D721Med (cell line): ENCODE measurements around the gene SPRTN.

Experiments used
- DNase-seq: peaks from one replicate; pipeline ENCODE4 v3.0.0; 2011; ENCODE audit warnings: low spot score; ENCODE audit not compliant: insufficient read length
- FAIRE-seq: peaks from 2 replicates; lab custom pipeline; 2011; peaks lifted over from hg19 to GRCh38; lab: Jason Lieb, UNC
- CTCF ChIP-seq: IDR thresholded peaks from 2 replicates; pipeline ENCODE4 v1.5.1; 2012; ENCODE audit warnings: mild to moderate bottlenecking, control low read depth; ENCODE audit not compliant: insufficient read depth; ENCODE audit errors: missing control alignments

The SPRTN gene

GRCh38 chr1:231351816-231352215 is 13.7 kb downstream of the SPRTN start:
- no peak for DNase-seq
- peak; percentile 86 for FAIRE-seq
- TF ChIP-seq CTCF = no peak

GRCh38 chr1:231353086-231353485 is 15.0 kb downstream of the SPRTN start:
- TF ChIP-seq CTCF = no peak
- FAIRE-seq (no peak), DNase-seq (no peak)

GRCh38 chr1:231354330-231355020 is 16.4 kb downstream of the SPRTN start:
- FAIRE-seq (peak; percentile 58), DNase-seq (no peak)
- TF ChIP-seq CTCF = no peak

GRCh38 chr1:231355171-231355570 is 17.1 kb downstream of the SPRTN start:
- FAIRE-seq (peak; percentile 67), DNase-seq (no peak)
- TF ChIP-seq CTCF = no peak

GRCh38 chr1:231357187-231357772 is 19.2 kb downstream of the SPRTN start:
- DNase-seq (no peak), FAIRE-seq (no peak)
- no peak for TF ChIP-seq CTCF

- TF ChIP-seq CTCF = peak; percentile 96
- FAIRE-seq = peak; percentile 99
- no peak for DNase-seq
These were observed 19.8 kb downstream of the SPRTN start for GRCh38 chr1:231357831-231358354.

- FAIRE-seq (peak; percentile 29), DNase-seq (no peak)
- no peak for TF ChIP-seq CTCF
These were observed 21.0 kb downstream of the SPRTN start for GRCh38 chr1:231359113-231359512.
